BLaER1 (cell line): ENCODE results near the gene PLA2G6.

Experiments used
- H3K27ac ChIP-seq: shearing (Covaris generic); formaldehyde crosslinking; 2 replicates; pipeline ENCODE4 v1.8.1; 2022
- H3K27me3 ChIP-seq: shearing (Covaris generic); formaldehyde crosslinking; 2 replicates; pipeline ENCODE4 v1.8.1; 2022
- H3K36me3 ChIP-seq: shearing (Covaris generic); formaldehyde crosslinking; 2 replicates; pipeline ENCODE4 v1.8.1; 2022
- H3K4me1 ChIP-seq: shearing (Covaris generic); formaldehyde crosslinking; 2 replicates; pipeline ENCODE4 v1.8.1; 2022
- H3K4me2 ChIP-seq: shearing (Covaris generic); formaldehyde crosslinking; 2 replicates; pipeline ENCODE4 v1.8.1; 2022
- H3K4me3 ChIP-seq: shearing (Covaris generic); formaldehyde crosslinking; 2 replicates; pipeline ENCODE4 v1.8.1; 2022
- H3K9ac ChIP-seq: shearing (Covaris generic); formaldehyde crosslinking; 2 replicates; pipeline ENCODE4 v1.8.1; 2022
- H3K9me3 ChIP-seq: shearing (Covaris generic); formaldehyde crosslinking; 2 replicates; pipeline ENCODE4 v1.8.1; 2022
- H4K20me1 ChIP-seq: shearing (Covaris generic); formaldehyde crosslinking; 2 replicates; pipeline ENCODE4 v1.8.1; 2022
- Cebpa-rat ChIP-seq: shearing (Covaris generic); IDR thresholded peaks from 2 replicates; pipeline ENCODE4 v1.8.1; 2022

PLA2G6 gene

GRCh38 chr22:38222797-38223119, 41.1 kb upstream of the PLA2G6 start:
- Histone ChIP-seq H3K9me3 (no peaks in the 10 kb centered on the region), H3K4me2 (peak overlapping the region; percentile 57), H3K27ac (peak overlapping the region; percentile 73), H3K27me3 (no peaks in the 10 kb centered on the region), H3K4me1 (peaks cover 66% of the 10 kb centered on the region), H4K20me1 (no peaks in the 10 kb centered on the region), H3K36me3 (peaks cover 55% of the 10 kb centered on the region), H3K9ac (peak overlapping the region; percentile 59; the same call in 1 of the 2 replicates), H3K4me3 (no peak overlapping the region)
- no peak for TF ChIP-seq Cebpa-rat

GRCh38 chr22:38221908-38222796, 40.5 kb upstream of the PLA2G6 start:
- no peaks in the 10 kb centered on the region for H4K20me1 ChIP-seq
- H3K9ac ChIP-seq: no peak overlapping the region; the same call in 1 of the 2 replicates
- H3K4me2 ChIP-seq: peak overlapping the region; percentile 57
- no peaks in the 10 kb centered on the region for H3K9me3 ChIP-seq
- peak overlapping the region; percentile 73 for H3K27ac ChIP-seq
- no peak for TF ChIP-seq Cebpa-rat
- no peak overlapping the region for H3K4me3 ChIP-seq
- H3K4me1 ChIP-seq: peaks cover 66% of the 10 kb centered on the region
- H3K27me3 ChIP-seq: no peaks in the 10 kb centered on the region
- H3K36me3 ChIP-seq: peaks cover 49% of the 10 kb centered on the region

GRCh38 chr22:38221407-38221806, 39.8 kb upstream of the PLA2G6 start:
- H3K36me3 ChIP-seq: peaks cover 42% of the 10 kb centered on the region
- H3K4me3 ChIP-seq: no peak overlapping the region
- H4K20me1 ChIP-seq: no peaks in the 10 kb centered on the region
- peak overlapping the region; percentile 73 for H3K27ac ChIP-seq
- H3K9ac ChIP-seq: no peak overlapping the region; the same call in 1 of the 2 replicates
- no peaks in the 10 kb centered on the region for H3K9me3 ChIP-seq
- TF ChIP-seq Cebpa-rat: no peak
- H3K27me3 ChIP-seq: no peaks in the 10 kb centered on the region
- H3K4me2 ChIP-seq: peak overlapping the region; percentile 57
- peaks cover 66% of the 10 kb centered on the region for H3K4me1 ChIP-seq

- peak overlapping the region; percentile 57 for H3K4me2 ChIP-seq
- H3K36me3 ChIP-seq: peaks cover 37% of the 10 kb centered on the region
- H3K9me3 ChIP-seq: no peaks in the 10 kb centered on the region
- peak overlapping the region; percentile 46 for H3K9ac ChIP-seq
- H3K4me3 ChIP-seq: no peak overlapping the region
- no peaks in the 10 kb centered on the region for H3K27me3 ChIP-seq
- no peaks in the 10 kb centered on the region for H4K20me1 ChIP-seq
- H3K27ac ChIP-seq: peak overlapping the region; percentile 73
- no peak for TF ChIP-seq Cebpa-rat
- H3K4me1 ChIP-seq: peaks cover 66% of the 10 kb centered on the region
Measured at GRCh38 chr22:38220653-38221386, 39.2 kb upstream of the PLA2G6 start.

- peak overlapping the region; percentile 57 for H3K4me2 ChIP-seq
- peak overlapping the region; percentile 46 for H3K9ac ChIP-seq
- TF ChIP-seq Cebpa-rat: no peak
Measured at GRCh38 chr22:38220163-38220562, 38.5 kb upstream of the PLA2G6 start.

GRCh38 chr22:38219632-38220031, 38.0 kb upstream of the PLA2G6 start:
- no peaks in the 10 kb centered on the region for H3K27me3 ChIP-seq
- peaks cover 68% of the 10 kb centered on the region for H3K4me1 ChIP-seq
- H3K27ac ChIP-seq: peak overlapping the region; percentile 73
- H3K36me3 ChIP-seq: peaks cover 25% of the 10 kb centered on the region
- H3K4me2 ChIP-seq: peak overlapping the region; percentile 57
- no peaks in the 10 kb centered on the region for H4K20me1 ChIP-seq
- no peaks in the 10 kb centered on the region for H3K9me3 ChIP-seq
- no peak overlapping the region for H3K4me3 ChIP-seq
- no peak for TF ChIP-seq Cebpa-rat
- H3K9ac ChIP-seq: peak overlapping the region; percentile 46; the same call in 1 of the 2 replicates

More at GRCh38 chr22:38220163-38220562, 38.5 kb upstream of the PLA2G6 start:
- Histone ChIP-seq H3K4me1 (peaks cover 67% of the 10 kb centered on the region), H3K27ac (peak overlapping the region; percentile 73), H4K20me1 (no peaks in the 10 kb centered on the region), H3K4me3 (no peak overlapping the region), H3K27me3 (no peaks in the 10 kb centered on the region), H3K9me3 (no peaks in the 10 kb centered on the region), H3K36me3 (peaks cover 30% of the 10 kb centered on the region)

GRCh38 chr22:38218661-38219622, 37.3 kb upstream of the PLA2G6 start:
- Histone ChIP-seq H3K4me1 (peaks cover 66% of the 10 kb centered on the region), H3K27ac (peak overlapping the region; percentile 73; the same call in 1 of the 2 replicates), H3K27me3 (no peaks in the 10 kb centered on the region), H4K20me1 (no peaks in the 10 kb centered on the region), H3K4me3 (no peak overlapping the region), H3K36me3 (peaks cover 22% of the 10 kb centered on the region), H3K9me3 (no peaks in the 10 kb centered on the region), H3K9ac (0 out of 2 replicates have a peak overlapping the region, but pooled peaks have one; percentile 46), H3K4me2 (peak overlapping the region; percentile 57)
- TF ChIP-seq Cebpa-rat: no peak

GRCh38 chr22:38215156-38216038, 33.8 kb upstream of the PLA2G6 start:
- no peak overlapping the region for H3K27ac ChIP-seq
- no peaks in the 10 kb centered on the region for H3K27me3 ChIP-seq
- TF ChIP-seq Cebpa-rat: no peak
- H3K4me1 ChIP-seq: peaks cover 46% of the 10 kb centered on the region
- no peaks in the 10 kb centered on the region for H3K9me3 ChIP-seq
- H3K9ac ChIP-seq: no peak overlapping the region
- peaks cover 9% of the 10 kb centered on the region; the same call in 1 of the 2 replicates for H3K36me3 ChIP-seq
- peak overlapping the region; percentile 64 for H3K4me2 ChIP-seq
- no peak overlapping the region for H3K4me3 ChIP-seq
- H4K20me1 ChIP-seq: no peaks in the 10 kb centered on the region
